Bronchial epithelial cell (primary cell): ENCODE measurements around the gene CAMK2A. TPM values are rescaled to one million over a fixed set of nuclear protein-coding genes. Genes with fewer than 3 reads are reported as not detected.

Experiments
- DNase-seq: peaks from one replicate; pipeline ENCODE4 v3.0.0-alpha.2; 2010; ENCODE audit warnings: low read depth
- FAIRE-seq: peaks from 2 replicates; lab custom pipeline; 2011; peaks lifted over from hg19 to GRCh38; lab: Jason Lieb, UNC
- H3K27me3 ChIP-seq: 2 replicates; pipeline ENCODE4 v1.5.1; 2011; ENCODE audit warnings: low read length; ENCODE audit not compliant: control insufficient read depth, insufficient read depth
- H3K36me3 ChIP-seq: 2 replicates; pipeline ENCODE4 v1.5.1; 2011; ENCODE audit warnings: low read length; ENCODE audit not compliant: control insufficient read depth, insufficient read depth
- H3K4me3 ChIP-seq: 2 replicates; pipeline ENCODE4 v1.5.1; 2011; ENCODE audit warnings: mild to moderate bottlenecking, low read depth, low read length, control low read depth
- CTCF ChIP-seq: IDR thresholded peaks from 2 replicates; pipeline ENCODE4 v1.5.1; 2011; ENCODE audit warnings: mild to moderate bottlenecking, moderate library complexity, low read length, control low read depth, inconsistent platforms; ENCODE audit not compliant: insufficient read depth, severe bottlenecking
- total RNA-seq: library from RNA; depleted of rRNA; stranded (reverse); fragments of >200 nt; gene quantifications from 2 replicates; pipeline ENCODE4 v1.2.1, GENCODE V29; 2014

Gene CAMK2A
- total RNA-seq, 1 donor from 2014 or later: under 0.01 TPM

- peaks cover 2% of the 10 kb centered on the region for H3K36me3 ChIP-seq
- TF ChIP-seq CTCF: no peak
- no peak for FAIRE-seq
- no peaks in the 10 kb centered on the region for H3K27me3 ChIP-seq
- no peak for DNase-seq
- H3K4me3 ChIP-seq: no peak overlapping the region
Observed at GRCh38 chr5:150294551-150295071, 5.0 kb upstream of the CAMK2A start.

GRCh38 chr5:150293091-150293941 is 3.7 kb upstream of the CAMK2A start:
- Histone ChIP-seq H3K4me3 (no peak overlapping the region), H3K27me3 (no peaks in the 10 kb centered on the region), H3K36me3 (peaks cover 2% of the 10 kb centered on the region)
- no peak for TF ChIP-seq CTCF
- DNase-seq (no peak), FAIRE-seq (no peak)

GRCh38 chr5:150291388-150292385 is 2.1 kb upstream of the CAMK2A start:
- TF ChIP-seq CTCF: no peak

GRCh38 chr5:150288791-150289190 is 782 bp downstream of the CAMK2A start:
- no peak overlapping the region for H3K4me3 ChIP-seq
- no peak for TF ChIP-seq CTCF
- FAIRE-seq: no peak

More at GRCh38 chr5:150291388-150292385, 2.1 kb upstream of the CAMK2A start:
- FAIRE-seq (no peak), DNase-seq (no peak)
- H3K4me3 ChIP-seq: no peak overlapping the region
- H3K36me3 ChIP-seq: no peaks in the 10 kb centered on the region
- no peaks in the 10 kb centered on the region for H3K27me3 ChIP-seq

GRCh38 chr5:150288361-150288760 is 1.2 kb downstream of the CAMK2A start:
- no peaks in the 10 kb centered on the region for H3K36me3 ChIP-seq
- DNase-seq (no peak), FAIRE-seq (no peak)
- no peaks in the 10 kb centered on the region for H3K27me3 ChIP-seq
- no peak for TF ChIP-seq CTCF
- no peak overlapping the region for H3K4me3 ChIP-seq

More at GRCh38 chr5:150288791-150289190, 782 bp downstream of the CAMK2A start:
- Histone ChIP-seq H3K27me3 (no peaks in the 10 kb centered on the region), H3K36me3 (no peaks in the 10 kb centered on the region)
- DNase-seq: no peak
